NCI-H2107 (cell line): Measurements from ENCODE around the gene SLC17A8.
"Not testable (repeated sequence)": the region's sequence is repeated elsewhere in the genome, so short reads cannot be mapped to it uniquely, and the experiment has no call there.

Source experiments
- DNase-seq: peaks from one replicate; lab custom pipeline; 2025; lab: John Stamatoyannopoulos, UW

SLC17A8 gene

GRCh38 chr12:100356644-100357223 is at the start of gene SLC17A8:
TSS of gene SLC17A8 (plus strand) at chr12:100357074. CDS start at chr12:100357392, 318 bp downstream.
- no peak for DNase-seq

- DNase-seq: not testable (repeated sequence)
Observed at GRCh38 chr12:100308138-100308537, 48.7 kb upstream of the SLC17A8 start.

GRCh38 chr12:100311317-100311716 is 45.6 kb upstream of the SLC17A8 start:
- DNase-seq: no peak

GRCh38 chr12:100317371-100317770 is 39.5 kb upstream of the SLC17A8 start:
- DNase-seq: no peak

GRCh38 chr12:100324498-100324897 is 32.4 kb upstream of the SLC17A8 start:
- no peak for DNase-seq

- no peak for DNase-seq
Observed at GRCh38 chr12:100326208-100326607, 30.7 kb upstream of the SLC17A8 start.

- DNase-seq: no peak
Observed at GRCh38 chr12:100329800-100330199, 27.1 kb upstream of the SLC17A8 start.

GRCh38 chr12:100331871-100332270 is 25.0 kb upstream of the SLC17A8 start:
- peak; percentile 10 for DNase-seq

- no peak for DNase-seq
Observed at GRCh38 chr12:100332852-100333251, 24.0 kb upstream of the SLC17A8 start.

GRCh38 chr12:100337299-100337698 is 19.6 kb upstream of the SLC17A8 start:
- DNase-seq: no peak

- no peak for DNase-seq
Observed at GRCh38 chr12:100337727-100338126, 19.1 kb upstream of the SLC17A8 start.

- no peak for DNase-seq
Observed at GRCh38 chr12:100339071-100339470, 17.8 kb upstream of the SLC17A8 start.

- DNase-seq: not testable (repeated sequence)
Observed at GRCh38 chr12:100342897-100343296, 14.0 kb upstream of the SLC17A8 start.

- DNase-seq: not testable (repeated sequence)
Observed at GRCh38 chr12:100344351-100344750, 12.5 kb upstream of the SLC17A8 start.

- no peak for DNase-seq
Observed at GRCh38 chr12:100345020-100345767, 11.7 kb upstream of the SLC17A8 start.

GRCh38 chr12:100346660-100347059 is 10.2 kb upstream of the SLC17A8 start:
- no peak for DNase-seq

- no peak for DNase-seq
Observed at GRCh38 chr12:100348657-100349454, 8.0 kb upstream of the SLC17A8 start.

- no peak for DNase-seq
Observed at GRCh38 chr12:100359248-100359647, 2.4 kb downstream of the SLC17A8 start.

GRCh38 chr12:100359822-100360221 is 2.9 kb downstream of the SLC17A8 start:
- DNase-seq: no peak

- DNase-seq: no peak
Observed at GRCh38 chr12:100360450-100360849, 3.6 kb downstream of the SLC17A8 start.

- DNase-seq: no peak
Observed at GRCh38 chr12:100364324-100364723, 7.5 kb downstream of the SLC17A8 start.

- DNase-seq: no peak
Observed at GRCh38 chr12:100365411-100365810, 8.5 kb downstream of the SLC17A8 start.

- no peak for DNase-seq
Observed at GRCh38 chr12:100368066-100368465, 11.2 kb downstream of the SLC17A8 start.
